DMS79 treated with DMSO at 0.1 percent for 48 hours (cell line): ENCODE data around the gene CUX1.

Source experiments
- DNase-seq: peaks from one replicate; lab custom pipeline; 2025; lab: John Stamatoyannopoulos, UW

Gene CUX1

DNA sequence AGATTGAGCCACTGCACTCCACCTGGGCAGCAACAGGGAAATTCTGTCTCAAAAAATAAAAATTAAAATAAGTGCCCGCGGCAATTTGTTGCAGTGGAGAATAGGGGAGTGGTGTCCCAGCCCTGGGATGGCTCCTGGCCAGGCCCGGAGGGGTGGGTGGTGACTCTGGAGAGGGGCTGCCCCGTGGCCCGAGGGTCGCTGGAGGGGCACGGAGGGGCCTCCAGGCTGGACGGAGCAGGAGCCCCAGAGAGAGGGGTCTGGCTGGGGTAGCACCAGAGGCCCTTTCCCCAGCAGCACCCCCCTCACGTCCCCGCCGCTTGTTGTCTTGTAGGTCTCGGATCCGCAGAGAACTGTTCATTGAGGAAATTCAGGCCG lies 430.6 kb downstream of the CUX1 start:
- DNase-seq = no peak

GRCh38 chr7:102248456-102249395 lies 431.3 kb downstream of the CUX1 start:
- DNase-seq = no peak

DNA sequence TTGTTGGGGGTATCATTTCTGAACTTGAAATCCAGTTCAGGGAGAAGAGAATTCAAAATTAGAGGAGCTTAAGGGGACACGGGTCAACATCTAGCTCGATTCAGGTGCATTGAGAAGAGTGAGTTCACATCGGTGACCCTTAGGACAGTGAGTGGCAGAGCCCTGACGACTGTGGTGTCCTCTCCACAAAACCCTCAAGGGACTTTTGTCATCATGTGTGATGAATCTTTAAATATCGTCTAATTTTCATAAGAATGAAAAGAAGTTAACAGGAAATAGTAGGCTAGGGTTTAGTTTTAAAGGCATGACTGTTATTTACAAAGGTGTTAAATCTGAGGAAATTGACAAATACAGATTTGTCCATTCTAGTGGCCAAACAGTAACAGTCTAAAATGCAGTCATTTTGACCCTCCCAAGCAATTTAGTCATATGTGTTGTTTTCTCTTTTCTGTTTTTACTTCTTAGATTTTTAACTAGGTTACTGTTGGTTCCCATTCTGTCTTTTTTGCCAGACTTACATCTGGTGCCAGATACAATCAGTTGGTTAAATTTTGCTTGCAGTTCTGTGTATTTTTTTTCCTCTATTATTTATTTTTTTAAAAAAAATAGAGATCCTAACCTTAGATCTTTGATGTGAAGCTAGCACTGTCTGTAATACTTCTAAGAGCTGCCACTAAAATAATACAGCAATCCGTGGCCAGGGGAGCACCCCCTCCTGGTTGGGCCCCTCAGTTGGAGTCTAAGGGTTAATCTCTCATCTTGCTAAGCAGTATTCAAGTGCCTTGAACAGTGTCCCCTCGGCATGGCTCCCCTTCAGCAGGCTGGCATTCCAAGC lies 434.3 kb downstream of the CUX1 start:
- no peak for DNase-seq

DNA sequence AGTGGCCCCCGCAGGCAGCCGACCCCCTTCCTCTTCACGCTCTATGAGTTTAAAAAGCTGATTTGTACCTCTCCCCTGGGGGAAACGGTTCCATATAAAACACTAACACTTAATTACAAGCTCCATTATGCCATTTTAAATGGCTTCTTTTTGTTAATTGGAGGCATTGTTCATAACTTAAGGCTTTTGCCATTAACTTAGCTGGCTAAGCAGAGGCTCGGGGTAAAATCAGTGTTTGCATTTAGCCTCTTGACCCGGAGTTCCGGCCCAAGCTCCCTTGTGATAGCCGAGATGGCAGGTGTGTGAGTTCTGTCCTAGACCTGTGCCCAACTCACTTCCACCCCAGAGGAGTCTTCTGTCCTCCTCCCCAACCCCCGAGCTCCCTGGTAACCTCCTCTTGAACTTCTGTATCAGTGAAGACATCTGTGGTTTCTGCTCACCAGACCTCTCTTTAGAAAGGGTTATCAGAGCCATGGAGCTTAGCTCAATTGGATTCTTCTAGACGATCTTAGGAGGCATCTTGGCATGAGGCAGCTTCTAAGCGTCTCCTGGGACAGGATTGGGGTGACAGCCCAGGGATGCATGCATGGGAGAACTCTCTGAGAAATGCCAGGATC lies 435.0 kb downstream of the CUX1 start:
- peak; percentile 1 for DNase-seq

DNA sequence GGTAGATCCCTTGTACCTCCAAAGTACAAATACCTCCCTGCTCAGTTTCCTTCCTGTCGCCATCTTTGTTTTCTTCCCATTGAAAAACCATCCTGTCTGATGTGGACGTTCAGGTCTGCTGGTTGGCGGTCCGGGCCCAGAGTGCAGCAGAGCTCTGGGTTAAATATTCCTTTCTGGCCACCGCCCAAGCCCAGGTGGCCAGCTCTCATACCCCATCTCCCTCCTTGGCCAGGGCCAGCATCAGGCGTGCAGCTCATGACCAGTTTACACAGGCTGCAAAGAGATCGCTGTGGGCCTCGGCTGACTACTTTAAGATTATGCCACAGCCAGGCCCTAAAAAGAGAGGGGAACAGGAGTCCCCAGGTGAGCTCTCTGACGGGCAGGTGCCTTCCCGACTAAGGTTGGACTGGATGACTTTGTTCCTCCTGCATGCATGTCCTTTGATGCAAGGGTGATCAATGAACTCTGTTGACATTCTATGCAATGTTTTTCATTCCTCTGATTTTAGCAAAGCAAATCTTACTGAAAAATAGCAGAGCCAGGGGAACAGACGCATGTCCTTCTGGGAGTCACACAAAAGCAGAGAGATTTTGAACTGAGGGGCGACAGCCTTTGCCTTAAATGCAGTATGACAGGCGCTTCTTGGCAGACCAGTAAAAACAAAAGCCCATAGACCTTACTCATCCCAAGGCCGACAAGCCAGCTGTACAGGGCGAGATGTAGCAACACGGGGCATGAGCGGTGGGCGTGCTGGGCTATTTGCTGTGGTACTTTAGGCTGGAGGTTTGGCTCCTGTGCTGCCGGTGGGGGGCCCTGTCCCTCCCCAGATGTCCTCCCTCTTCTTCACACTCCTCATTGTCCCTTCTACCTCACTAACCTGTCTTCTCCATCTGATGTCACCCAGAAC lies 435.9 kb downstream of the CUX1 start:
- no peak for DNase-seq

GRCh38 chr7:102253973-102254370 lies 436.5 kb downstream of the CUX1 start:
- no peak for DNase-seq

DNA sequence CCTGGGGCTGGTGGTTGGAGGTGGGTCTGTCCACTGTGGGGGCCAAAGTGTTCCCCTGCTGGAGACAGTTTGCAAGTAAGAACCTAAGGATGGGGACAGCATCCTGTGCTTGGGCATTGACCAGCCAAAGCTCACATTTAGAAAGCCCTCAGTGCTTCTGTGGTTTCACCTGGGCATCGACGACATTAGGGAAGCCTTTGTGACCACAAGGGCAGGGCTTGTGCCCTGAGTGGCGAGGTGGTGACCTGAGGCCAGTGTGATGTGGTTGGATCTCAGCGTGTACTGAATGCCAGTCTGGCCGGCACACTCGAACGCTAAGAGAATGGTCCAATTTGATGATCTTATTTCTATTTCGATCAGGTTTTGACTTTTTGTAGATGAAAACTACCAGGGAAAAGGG lies 437.1 kb downstream of the CUX1 start:
- DNase-seq = no peak

DNA sequence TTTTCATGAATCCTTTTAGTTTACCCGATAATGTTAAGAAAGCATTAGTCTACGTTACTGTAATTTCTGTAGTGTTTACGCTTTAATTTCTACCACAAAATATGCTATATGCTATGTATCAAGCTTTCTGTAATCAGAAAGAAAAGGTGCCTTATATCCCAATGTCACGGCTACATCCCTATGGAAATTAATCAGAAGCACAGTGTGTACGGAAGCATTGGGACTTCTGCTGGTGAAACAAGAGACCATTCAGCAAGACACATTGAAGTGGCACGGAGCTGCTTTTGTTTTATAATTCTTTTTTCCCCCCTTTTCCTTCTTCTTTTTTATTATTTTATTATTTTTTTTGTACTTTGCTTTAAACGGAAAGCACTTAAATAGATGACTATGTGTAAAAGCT lies 438.1 kb downstream of the CUX1 start:
- DNase-seq = no peak

DNA sequence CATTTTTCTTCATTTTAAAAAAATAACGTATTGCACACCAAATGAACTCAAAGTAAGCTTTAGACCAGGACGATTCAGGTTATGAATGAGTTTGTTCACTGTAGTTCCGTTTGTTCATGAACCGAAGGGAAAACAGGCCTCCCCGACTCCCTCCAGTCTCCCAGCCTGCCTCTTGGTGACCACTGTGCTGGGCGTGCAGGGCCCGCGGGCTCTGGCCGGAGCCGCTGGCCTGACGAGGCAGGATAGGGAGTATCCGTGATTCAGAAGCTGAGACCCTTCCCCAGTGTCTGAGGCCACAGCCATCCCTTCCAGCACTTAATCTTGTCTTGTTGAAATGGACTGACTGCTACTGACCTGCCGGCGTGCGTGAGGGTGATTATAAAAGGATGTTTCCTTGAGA lies 438.5 kb downstream of the CUX1 start:
- no peak for DNase-seq

DNA sequence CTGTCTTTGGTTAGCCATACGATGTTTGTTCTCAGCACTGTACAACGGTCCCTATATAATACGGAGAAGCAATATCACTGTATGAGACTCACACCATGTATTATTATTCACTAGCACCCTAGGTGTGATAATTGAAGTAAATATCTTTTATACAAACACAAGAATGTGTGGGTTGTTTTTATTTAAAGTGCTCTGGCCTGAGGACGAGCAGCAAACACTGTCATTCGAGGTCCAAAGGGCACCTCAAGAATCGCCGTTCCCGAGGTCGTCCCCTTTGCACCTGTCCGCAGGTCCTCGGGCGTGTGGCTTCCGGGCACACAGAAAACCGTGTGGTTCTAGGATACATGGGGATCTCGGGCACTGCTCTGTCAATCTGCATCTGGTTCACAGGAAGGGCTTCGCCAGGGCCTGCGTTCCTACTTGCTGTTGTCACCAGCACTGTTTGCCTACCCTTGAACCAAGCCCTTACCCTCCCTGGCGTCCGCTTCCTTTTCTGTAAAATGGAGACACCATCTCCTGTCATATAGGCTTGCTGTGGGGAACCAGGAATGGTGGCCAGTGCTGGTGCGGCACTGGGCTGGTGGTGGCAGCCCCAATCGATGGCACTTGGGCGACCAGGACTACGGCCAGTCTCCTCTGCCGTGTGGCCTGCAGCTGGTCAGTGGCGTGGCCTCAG lies 440.8 kb downstream of the CUX1 start:
- DNase-seq = no peak

DNA sequence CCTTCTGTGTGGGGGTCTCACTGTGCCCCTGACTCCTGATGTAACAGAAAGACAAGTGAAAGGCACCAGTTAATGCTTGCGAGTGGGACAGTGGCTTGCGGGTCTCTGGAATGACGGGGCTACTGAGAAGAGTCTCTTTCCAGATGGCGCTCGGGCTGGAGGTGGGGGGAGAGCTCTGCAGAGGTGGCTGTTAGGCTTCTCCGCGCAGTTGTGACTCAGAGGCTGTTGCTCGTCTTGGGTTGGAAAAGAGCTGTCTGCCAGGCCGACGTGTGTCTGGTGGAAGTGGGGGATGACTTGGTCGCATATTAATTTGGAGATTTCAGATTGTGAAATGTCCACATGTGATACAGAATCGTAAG lies 441.3 kb downstream of the CUX1 start:
- DNase-seq = no peak

DNA sequence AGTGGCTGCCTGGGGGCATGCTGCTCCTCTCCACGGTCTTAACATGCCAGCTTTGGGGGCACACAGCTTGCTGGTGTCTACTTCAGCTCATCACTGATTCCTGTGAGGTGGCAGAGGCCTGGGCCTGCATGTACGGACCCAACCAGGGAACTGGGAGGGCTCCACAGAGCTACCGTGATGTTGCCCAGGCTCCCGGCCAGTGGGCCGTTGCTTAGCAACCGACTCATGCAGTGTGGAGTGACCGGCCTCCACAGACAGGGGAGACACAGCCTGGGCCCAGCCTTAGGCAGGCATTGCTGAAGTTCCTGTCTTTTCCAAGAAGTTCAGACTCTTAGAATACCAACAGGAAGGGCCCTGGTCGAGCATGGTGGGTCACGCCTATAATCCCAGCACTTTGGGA lies 443.4 kb downstream of the CUX1 start:
- no peak for DNase-seq

- no peak for DNase-seq
Observed at GRCh38 chr7:102261451-102261850, 444.0 kb downstream of the CUX1 start.

GRCh38 chr7:102262546-102262945 lies 445.1 kb downstream of the CUX1 start:
- DNase-seq = no peak

DNA sequence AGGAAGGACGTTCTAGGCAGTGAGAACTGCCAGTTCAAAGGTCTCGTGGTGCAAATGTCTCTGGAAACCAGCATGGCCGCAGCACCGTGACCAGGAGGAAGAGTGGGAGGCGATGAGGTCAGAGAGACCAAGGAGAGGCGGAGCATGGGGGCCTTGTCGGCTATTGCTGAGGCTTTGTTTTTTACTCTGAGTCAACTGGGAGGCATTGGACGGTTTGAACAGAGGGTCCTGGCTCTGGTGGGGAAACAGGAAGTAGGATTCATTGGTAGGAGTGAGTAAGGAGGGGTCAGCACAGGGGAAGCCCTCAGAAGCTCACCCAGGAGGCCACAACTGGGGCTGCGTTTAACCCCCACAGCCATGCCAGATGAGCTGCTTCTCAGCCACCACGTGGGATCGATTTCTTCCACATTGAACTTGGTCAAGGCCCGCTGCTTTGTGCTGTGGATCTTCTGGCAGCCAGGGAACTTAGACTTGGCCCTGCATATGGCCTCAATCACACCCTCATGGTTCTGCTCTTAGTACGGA lies 447.0 kb downstream of the CUX1 start:
- DNase-seq = no peak

DNA sequence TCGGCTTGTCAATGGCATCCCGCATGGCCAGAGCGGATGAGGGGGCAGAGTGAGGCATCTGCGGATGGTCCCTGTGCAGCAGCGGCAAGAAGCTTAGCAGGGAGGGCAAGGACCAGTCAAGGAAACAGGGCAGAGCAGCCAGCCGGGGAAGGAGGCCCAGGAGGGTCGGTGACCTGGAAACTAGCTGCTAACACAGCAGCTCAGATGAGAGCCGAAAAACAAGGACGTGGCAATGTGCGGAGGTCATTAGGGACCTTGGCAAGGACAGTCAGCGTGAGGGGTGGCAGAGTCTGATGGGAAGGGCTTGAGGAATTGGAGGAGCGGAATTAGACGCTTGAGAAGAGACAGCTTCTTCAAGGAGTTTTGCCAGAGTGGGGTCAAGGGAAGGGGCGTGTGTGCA lies 449.1 kb downstream of the CUX1 start:
- DNase-seq = no peak

DNA sequence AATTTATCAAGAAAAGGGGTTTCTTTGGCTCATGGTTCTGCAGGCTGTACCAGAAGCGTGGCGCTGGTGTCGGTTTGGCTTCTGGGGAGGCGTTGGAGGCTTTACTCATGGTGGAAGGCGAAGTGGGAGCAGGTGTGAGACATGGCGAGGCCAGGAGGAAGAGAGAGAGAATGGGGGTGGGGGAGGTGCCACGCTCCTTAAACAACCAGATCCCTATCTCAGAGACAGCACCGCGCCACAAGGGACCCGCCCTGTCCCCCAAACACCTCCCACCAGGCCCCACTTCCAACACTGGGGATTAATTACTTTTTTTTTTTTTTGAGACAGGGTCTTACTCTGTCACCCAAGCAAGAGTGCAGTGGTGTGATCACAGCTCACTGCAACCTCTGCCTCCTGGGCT lies 451.2 kb downstream of the CUX1 start:
- DNase-seq = no peak

DNA sequence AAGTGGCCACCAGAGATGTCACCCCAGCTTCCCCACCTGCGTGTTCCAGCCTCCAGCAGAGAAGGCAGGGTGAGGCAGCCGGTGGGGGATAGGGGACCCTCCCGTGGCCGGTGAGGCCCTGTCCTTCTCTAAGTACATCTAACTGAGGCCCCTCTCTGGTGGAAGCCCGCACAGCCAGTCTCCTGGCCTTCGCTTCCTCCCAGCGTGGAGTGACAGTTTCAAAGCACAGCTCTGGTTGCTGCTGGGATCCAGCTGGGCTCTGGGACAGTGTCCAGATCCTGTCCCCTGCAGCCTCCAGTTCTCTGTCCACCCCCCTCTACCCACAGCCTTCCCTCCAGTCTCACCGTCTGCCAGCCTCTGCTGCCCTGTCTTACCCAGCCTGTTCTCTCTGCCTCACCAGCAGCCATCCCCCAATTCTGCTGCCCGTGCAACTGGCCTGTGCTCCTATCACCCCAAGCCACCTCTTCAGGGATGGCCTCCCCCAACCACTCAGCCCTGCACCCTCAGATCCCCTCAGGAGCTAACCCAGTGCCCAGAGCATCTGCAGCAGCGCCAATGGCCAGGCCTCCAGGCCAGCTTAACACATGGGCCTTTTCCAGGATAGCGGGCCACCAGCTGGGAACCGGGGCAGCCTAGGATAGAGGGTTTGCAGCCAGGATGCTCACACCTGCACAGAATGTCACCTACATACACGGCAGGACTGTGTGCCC lies 452.9 kb downstream of the CUX1 start:
- no peak for DNase-seq

DNA sequence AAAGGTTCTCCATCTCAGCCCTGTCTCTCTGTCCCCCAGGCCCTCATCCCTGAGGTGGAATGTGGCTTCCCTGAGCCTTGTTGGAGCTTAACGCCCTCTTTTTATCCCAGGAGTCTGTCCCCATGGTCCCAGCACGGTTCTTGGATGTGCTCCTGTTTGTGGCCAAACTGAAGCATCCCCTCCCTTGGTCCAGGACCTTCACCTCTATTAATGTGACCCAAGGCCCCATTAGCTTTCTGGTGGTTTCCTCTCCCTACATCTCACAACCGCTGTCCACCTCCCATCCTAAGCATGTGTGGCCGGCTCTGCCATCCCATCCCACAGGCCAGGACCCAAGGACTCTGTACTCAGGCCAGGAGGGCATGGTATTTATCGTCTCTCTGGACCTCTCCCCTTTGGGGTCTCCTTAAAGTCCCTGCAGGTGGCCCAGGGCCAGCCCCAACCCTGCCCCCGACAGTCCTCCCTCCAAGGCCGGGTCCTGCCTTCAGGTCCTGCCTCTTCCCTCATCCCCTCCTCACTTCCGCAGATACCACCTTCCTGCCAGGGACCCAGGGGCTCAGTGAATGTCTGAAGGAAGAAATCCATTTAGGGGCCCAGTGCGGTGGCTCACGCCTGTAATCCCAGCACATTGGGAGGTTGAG lies 453.9 kb downstream of the CUX1 start:
- no peak for DNase-seq
